GM18502 (cell line): ENCODE results near the gene SCD5.

Experiments
- ATAC-seq: cut with Tn5 transposase; IDR thresholded peaks from one replicate; pipeline ENCODE4 v1.9.1; 2021; ENCODE audit warnings: mild to moderate bottlenecking; ENCODE audit not compliant: unreplicated experiment, poor library complexity

Gene SCD5

GRCh38 chr4:82697561-82697960 lies 101.0 kb downstream of the SCD5 start:
- no peak for ATAC-seq

DNA sequence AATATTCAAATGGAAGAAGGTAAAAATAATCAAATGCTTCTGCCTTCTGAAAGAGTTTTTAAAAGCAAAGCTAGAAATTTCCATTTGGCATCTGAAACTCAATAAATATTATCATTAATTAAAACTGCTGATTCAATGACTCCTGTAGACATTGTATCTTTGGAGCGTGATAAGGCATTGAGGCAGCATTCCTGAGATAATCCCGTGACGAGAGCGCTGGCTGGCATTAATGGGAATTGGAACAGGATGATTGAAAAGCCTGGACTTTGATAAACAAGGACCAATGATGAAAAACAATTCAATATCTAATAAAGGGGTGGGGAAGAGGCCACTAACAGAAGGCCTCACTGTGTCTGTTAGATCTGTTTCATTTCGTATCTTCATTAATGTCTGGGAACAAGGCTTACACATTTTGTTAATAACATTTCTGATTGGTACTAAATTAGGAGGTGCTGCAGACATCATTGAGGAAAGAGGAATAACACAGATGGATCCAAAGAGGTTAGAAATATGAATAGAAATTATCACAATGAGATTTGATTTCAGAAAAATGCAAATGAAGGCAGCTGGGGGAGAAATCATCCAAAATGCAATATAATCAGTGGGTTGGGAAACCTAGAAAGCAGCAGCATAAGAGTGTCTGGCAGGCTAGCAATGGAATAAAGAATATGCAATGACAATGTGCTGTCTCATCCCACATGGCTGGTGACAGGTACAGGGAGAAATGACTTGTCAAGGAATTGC lies 102.3 kb downstream of the SCD5 start:
- ATAC-seq: no peak

DNA sequence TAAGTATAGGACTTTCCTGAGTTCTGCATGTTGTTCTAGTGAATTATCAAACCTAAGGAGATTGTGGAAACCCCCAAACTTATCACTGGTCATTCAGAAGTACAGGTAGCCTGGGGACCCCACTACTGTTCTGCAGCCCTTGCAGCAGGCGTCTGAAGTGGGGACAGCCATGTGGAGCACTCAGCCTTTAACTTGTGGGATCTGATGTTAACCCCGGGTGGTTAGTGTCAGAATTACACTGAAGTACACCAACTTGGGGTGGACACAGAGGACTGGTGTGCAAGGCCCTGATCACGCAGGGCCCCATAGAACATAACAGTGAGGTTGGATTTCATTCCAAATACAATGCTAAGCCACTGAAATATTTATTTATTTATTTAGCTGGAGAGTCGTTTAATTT lies 103.7 kb downstream of the SCD5 start:
- ATAC-seq: no peak

DNA sequence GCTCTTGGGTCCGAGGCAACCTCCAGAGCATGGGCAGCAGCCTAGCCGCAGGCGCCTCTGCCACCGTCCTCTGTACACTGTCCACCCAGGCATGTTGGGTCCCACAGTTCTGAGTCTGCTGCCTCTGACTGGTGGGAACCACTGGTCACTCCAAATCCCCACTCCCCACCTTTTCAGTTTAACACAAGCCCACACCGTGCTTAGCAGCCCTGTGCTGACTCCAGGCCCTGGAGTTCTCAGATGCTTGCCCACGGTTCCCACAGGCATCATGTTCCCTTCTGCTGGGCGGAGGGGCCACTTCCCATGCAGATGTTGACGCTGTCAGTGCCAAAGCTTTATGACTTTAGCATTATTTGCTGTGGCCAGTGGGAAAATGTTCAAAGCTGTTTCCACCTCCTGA lies 104.5 kb downstream of the SCD5 start:
- ATAC-seq: no peak

GRCh38 chr4:82692101-82692780 lies 106.4 kb downstream of the SCD5 start:
- ATAC-seq: no peak

DNA sequence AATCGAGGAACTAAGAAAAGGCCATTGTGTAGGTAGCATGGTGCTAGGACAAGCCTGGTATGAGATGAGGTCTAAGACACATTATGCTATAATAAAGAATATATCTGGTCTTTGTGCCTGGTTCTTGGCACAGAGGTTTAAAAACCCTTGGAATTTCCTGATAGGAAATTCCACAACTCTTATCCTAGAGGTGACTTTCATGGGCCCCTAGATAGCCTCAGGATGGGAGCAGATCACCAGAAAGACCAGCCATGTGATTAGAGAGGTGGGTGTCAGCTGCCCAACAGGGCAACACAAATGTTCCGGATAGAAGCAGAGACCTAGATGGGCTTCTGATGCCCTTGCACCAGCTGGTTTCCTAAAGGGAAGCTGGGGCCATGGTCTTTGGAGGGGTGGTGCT lies 107.2 kb downstream of the SCD5 start:
- no peak for ATAC-seq

- no peak for ATAC-seq
Observed at GRCh38 chr4:82688091-82688795, 110.4 kb downstream of the SCD5 start.

GRCh38 chr4:82687531-82687930 lies 111.1 kb downstream of the SCD5 start:
- ATAC-seq: no peak

- ATAC-seq: no peak
Observed at GRCh38 chr4:82681754-82682153, 116.8 kb downstream of the SCD5 start.

- ATAC-seq: no peak
Observed at GRCh38 chr4:82680834-82681233, 117.8 kb downstream of the SCD5 start.

GRCh38 chr4:82679531-82679930 lies 119.1 kb downstream of the SCD5 start:
- no peak for ATAC-seq

DNA sequence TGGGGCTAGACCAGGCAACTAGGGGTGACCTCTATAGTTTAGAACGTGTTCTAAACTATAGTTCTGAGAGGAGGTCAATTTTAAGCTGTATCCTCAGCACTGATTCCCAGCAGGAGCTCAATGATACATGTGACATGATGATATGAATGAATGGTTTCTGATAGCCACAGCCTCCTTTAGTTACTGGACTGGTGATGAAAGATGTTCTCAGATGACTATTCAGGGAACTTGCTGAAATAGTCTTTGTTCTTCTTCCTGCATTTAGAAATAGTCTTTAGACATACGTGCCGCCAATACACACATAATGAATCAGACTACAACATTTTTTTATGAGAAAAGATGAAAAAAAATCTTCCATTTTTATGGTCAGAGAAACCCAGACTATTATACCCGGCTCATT lies 120.5 kb downstream of the SCD5 start:
- no peak for ATAC-seq

DNA sequence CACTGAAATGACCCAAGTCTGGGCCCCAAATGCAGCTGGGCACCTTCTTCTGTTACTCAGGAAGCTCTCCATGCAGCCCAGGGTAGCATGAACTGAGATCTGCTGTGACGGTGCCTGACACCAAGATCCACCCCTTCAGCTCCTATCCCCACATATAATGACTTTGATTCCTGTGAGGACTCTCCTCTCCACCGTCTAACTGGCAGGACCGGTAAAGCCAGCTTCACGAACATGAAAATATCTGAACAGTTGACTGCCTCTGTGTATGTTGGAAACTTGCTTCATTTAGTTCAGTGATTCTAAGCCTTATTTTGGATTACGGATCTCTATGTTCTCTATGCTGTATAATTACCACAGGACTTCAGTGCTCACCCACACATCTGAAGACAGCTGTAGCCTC lies 121.3 kb downstream of the SCD5 start:
- ATAC-seq: no peak

DNA sequence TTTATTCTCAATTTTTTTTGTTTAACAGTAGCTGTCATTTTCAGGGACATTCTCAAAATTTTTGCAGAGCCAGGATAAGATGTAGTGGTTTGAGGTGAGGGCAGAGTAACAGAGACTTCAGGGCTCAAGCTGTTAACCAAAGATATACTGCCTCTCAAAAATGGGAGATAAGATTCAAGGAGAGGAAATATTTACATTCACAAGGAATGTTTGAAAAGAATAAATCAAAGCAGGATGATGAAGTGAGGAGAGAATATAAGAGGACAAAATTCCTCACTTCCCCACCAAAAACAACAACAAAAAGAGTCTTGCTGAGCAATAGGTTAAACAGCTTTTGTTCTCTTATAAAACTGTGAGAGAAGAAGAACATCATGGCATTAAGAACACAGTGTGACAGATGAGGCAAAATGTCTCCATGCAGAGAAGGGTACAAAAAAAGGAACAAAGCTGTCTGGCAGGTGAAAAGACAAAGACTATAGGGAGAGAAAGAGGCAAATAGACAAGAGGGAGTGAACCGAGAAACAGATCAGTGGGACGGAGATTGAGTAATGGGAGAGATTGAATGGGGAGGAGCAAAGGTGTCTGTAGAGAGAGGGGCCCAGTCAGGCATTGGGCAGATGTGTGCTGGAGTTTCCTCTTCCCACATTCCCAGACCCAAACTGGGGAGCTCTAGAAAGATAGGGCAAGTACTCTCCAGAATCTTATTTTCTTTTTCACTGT lies 130.7 kb downstream of the SCD5 start:
- no peak for ATAC-seq

- ATAC-seq: no peak
Observed at GRCh38 chr4:82666970-82667665, 131.5 kb downstream of the SCD5 start.

GRCh38 chr4:82661181-82661992 lies 137.2 kb downstream of the SCD5 start:
- no peak for ATAC-seq

DNA sequence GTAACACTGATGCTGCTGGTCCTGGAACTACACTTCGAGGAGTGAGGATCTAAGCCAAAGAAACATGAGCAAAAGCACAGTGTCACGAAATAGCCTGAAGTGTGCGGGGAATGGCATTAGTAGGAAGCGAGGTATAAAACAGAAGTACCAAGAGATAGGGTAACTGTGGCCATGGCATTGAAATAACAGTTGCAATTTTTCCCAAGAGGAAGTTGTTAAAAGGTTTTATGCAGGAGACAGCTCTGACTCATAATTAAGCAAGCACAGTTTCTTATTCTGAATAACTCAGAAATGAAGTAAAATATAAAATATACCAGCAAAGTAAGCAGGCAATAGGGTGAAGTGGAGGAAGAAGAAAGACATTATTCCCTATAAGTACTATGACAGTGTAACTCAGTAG lies 146.5 kb downstream of the SCD5 start:
- ATAC-seq: no peak

DNA sequence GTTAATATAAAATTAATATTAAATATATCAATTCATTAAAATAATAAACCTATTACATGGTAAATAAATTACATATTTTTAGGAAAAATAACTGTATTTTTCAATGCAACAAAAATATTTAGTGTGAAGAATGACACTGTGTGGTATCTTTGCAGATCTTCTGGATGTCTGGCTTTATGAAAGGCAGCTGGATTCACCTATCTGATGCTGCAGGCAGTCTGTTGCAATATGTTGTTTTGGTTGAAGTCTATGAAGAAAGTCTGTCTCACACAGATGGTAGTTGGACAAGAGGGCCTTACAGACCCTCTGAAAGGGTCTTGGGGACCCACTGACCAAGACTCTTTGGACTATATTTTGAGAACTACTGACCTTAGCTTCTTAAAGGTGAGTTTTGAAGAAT lies 147.7 kb downstream of the SCD5 start:
- ATAC-seq: no peak

DNA sequence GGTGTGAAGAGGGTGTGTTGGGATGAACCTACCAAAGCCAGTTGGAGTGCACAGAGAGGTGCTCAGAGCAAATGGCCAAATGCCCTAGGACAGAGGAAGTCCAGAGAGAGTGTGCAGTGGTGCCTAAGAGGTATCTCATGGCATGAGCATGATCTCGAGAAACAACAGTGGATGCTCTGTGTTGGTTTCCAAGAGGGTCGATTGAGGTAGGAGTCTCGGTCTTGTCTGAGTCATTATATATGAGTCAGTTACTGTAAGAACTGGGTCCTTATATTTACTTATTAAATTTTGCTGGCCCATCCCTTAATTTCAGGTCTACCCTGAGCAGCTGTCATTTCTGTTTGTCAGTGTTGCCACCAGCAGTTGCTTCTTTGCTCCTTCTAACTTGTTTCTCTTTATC lies 150.2 kb downstream of the SCD5 start:
- ATAC-seq: no peak
